Eye (tissue), 1 donor: Measurements from ENCODE around the gene CNTF.
"Not testable (repeated sequence)": the region's sequence is repeated elsewhere in the genome, so short reads cannot be mapped to it uniquely, and the experiment has no call there.

Source experiments
- DNase-seq: peaks from one replicate; pipeline ENCODE4 v3.0.0-alpha.2; 2015

CNTF gene, protein sequence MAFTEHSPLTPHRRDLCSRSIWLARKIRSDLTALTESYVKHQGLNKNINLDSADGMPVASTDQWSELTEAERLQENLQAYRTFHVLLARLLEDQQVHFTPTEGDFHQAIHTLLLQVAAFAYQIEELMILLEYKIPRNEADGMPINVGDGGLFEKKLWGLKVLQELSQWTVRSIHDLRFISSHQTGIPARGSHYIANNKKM

GRCh38 chr11:58622344-58622743, at the start of gene CNTF:
CNTF (plus strand) TSS chr11:58622665; CDS start chr11:58622753, 88 bp downstream.
- DNase-seq = peak; percentile 12

DNA sequence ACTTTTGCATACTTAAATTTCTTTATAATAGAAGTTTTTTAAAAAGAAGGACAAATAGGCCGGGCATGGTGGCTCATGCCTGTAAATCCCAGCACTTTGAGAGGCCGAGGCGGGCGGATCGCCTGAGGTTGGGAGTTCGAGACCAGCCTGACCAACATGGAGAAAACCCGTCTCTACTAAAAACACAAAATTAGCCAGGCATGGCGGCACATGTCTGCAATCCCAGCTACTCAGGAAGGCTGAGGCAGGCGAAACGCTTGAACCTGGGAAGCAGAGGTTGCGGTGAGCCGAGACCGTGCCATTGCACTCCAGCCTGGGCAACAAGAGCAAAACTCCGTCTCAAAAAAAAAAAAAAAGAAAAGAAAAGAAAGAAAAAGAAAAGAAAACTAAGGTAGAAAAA, 49.6 kb upstream of the CNTF start:
- not testable (repeated sequence) for DNase-seq

- no peak for DNase-seq
Observed at GRCh38 chr11:58573451-58574104, 48.9 kb upstream of the CNTF start.

GRCh38 chr11:58574881-58575280, 47.6 kb upstream of the CNTF start:
- no peak for DNase-seq

GRCh38 chr11:58575377-58576020, 47.0 kb upstream of the CNTF start, which contains the start of gene LPXN:
LPXN (minus strand) TSS chr11:58575856; CDS start chr11:58575772, 84 bp downstream.
- DNase-seq = no peak

DNA sequence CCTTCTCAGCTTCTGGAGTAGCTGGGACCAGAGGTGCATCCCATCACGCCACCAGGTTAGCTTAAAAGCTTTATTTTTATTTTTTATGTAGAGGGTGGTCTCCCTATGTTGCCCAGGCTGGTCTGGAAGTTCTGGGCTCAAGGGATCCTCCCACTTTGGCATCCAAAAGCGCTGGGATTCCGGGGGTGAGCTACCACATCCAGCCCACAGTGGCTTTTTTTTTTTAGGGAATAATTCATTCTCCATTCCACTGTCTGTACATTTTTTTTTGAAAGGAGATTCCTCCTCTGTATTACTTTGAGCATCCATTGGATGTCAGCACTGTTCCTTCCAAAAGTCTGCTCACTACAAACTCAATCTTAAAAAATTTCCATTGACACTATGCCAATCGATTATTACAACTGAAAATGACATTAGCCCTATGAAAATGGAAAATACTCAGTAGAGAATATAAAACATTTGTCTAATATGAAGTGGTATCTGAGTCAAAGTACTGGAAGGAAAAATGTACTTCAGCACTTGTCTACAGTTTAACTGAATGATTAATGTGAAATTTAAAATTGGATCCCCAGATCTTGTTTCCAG, 45.5 kb upstream of the CNTF start:
- DNase-seq = peak; percentile 65

DNA sequence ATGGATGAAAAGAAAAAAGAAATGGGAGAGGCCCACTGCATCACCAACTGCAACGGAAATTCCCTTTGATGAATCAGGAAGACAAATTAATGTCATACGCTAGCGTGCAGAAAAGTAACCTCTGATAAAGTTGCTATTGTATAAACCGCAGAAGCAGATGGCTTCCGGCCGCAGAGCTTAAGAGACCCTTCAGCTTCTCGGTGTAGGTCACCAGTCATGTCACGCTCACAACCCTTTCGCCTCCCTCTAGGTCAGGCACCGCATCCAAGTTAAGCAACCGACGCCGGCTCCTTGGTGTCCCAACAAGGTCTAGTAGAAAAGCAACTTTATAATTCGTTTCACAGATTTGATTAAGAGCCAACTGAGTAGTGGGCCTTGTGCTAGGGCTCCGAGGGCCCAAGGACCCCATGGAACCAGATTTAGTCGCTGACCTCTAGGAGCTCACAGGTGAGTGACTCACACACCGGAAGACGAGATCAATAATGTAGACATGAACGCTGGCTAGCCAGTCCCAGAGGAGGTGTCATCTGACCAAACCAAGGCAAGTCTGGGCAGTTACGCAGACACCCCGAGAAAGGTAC, 44.8 kb upstream of the CNTF start:
- no peak for DNase-seq

GRCh38 chr11:58578136-58578634, 44.3 kb upstream of the CNTF start:
- peak; percentile 99 for DNase-seq

- peak; percentile 99 for DNase-seq
Observed at GRCh38 chr11:58578635-58579191, 43.8 kb upstream of the CNTF start, which contains the start of gene ZFP91. ZFP91 (plus strand) TSS chr11:58579063; CDS start chr11:58579282, 219 bp downstream.

- peak; percentile 98 for DNase-seq
Observed at GRCh38 chr11:58579192-58580129, 43.0 kb upstream of the CNTF start.

DNA sequence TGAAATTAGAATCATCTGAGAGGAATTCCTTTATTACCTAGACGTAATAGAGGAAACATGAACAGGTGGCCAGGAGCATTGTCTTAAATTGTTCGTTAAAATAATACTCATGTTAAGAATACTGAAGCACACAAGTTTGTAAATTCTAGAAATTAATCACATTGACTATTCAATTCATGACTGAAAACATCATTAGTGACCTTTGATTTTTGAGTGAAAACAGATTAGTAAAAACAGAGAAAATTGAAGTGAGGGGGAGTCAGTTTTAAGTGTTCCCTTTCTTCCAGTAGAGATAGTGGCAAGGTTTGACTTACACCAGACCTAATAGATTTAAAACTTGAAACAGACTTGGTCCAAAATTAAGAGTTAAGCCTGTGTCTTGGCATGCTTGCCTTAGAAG, 42.2 kb upstream of the CNTF start:
- DNase-seq = peak; percentile 32

GRCh38 chr11:58582437-58582836, 40.0 kb upstream of the CNTF start:
- DNase-seq = no peak

GRCh38 chr11:58586998-58587397, 35.5 kb upstream of the CNTF start:
- DNase-seq = no peak

- DNase-seq = no peak
Observed at GRCh38 chr11:58591659-58592058, 30.8 kb upstream of the CNTF start.

DNA sequence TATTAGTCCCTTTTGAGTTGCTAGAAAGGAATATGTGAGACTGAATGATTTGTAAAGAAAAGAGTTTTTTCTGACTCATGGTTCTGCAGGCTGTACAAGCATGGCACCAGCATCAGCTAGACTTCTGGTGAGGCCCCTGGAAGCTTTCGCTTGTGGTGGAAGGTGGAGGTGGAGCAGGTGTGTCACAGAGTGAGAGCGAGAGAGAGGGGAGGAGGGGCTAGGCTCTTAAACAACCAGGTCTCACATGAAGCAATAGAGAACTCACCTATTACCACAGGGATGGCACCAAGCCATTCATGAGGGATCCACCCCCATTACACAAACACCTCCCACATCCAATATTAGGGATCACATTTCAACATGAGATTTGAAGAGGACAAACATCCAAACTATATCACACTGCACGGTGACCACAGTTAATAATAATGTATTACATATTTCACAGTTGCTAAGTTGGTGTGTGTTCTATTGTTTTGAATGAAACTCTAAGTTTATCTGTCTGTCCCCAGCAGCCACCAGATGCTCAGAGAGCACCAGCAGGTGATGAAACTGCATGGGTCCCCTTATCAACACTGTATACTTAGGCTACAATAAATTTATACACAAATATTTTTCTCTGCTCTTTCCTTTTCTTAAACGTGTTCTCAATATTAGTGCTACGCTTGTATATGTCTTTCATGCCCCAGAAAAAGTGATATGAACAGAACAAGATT, 29.5 kb upstream of the CNTF start:
- DNase-seq = no peak

GRCh38 chr11:58594826-58595225, 27.6 kb upstream of the CNTF start:
- DNase-seq = no peak

DNA sequence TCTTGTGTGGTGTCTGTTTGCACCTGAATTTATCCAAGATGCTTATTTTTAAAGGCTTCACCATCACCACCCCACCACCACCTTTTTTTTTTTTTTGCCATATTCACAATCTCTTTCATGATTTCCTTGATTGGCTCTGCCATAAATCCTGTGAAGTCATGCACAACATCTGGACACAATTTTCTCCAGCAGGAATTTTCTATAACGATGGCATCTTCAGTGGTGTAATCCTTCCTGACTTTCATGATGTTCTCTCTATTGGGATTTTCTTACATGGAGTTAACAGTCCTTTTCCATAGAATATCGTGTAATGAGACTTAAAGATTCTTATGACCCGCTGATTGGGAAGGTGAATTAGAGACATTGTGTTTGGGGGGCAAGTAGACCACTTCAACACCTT, 25.8 kb upstream of the CNTF start:
- DNase-seq = no peak

GRCh38 chr11:58597486-58598144, 24.9 kb upstream of the CNTF start:
- no peak for DNase-seq

GRCh38 chr11:58600510-58600909, 22.0 kb upstream of the CNTF start:
- no peak for DNase-seq
